Measurements from ENCODE around the gene SLC35G4.

GRCh38 chr18:11581286-11581685 is 28.1 kb upstream of the SLC35G4 start:
- TF ChIP-seq CTCF (IDR thresholded peaks at IDR 0.05; ENCODE audit: low read length) (0 out of 2 replicates have a peak, but pooled peaks have one; percentile 15), EZH2 (optimal IDR thresholded peaks at IDR 0.05; ENCODE audit: low read depth, low read length) (no peak), EZH2phosphoT487 (IDR thresholded peaks at IDR 0.05; ENCODE audit: low read length) (no peak)
